Measurements from ENCODE around the gene ZSCAN31. TPM values are rescaled to one million over a fixed set of nuclear protein-coding genes. Genes with fewer than 3 reads are reported as not detected.

The ZSCAN31 gene
- total RNA-seq, 1 experiment from 2014 or later: 6.6 TPM

DNA sequence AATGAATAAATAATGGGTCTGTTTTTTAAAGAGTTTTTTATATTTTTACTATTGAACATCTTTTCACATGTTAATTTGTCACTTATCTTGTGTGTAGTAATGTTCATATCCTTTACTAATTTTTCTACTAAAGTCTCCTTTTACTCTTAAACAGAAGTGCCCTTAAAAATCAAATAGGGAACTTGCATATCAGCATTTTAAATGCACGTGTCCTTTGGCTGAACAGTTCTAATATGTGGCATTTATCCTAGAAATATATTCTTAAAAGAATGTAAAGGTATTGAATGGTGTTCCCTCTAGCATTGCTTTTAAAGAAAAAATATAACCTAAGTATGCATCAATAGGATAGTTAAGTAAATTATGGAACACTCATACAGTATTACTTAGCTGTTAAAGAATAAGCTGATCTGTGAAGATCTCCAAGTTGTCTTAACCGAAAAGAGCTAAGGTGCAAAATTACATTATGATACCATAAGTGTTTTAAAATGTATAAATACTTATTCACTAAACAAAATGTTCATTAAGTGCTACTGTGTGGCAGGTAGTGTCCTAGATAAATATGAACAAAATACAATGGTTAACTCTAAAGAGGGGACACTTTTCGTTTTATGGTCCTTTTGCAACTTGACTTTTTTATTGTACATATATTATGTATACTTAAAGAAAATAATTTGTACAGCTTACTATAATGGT, 55.2 kb downstream of the ZSCAN31 start (continued):
- TF ChIP-seq FOXK1 (CRISPR knock-in tag; IDR thresholded peaks at IDR 0.05) (no peak), SOX15 (CRISPR knock-in tag; IDR thresholded peaks at IDR 0.05) (no peak), FOXP1 (CRISPR knock-in tag; IDR thresholded peaks at IDR 0.05; ENCODE audit: borderline replicate concordance) (no peak), MXD4 (CRISPR knock-in tag; IDR thresholded peaks at IDR 0.05; ENCODE audit: borderline replicate concordance) (no peak), ZNF263 (CRISPR knock-in tag; IDR thresholded peaks at IDR 0.05; ENCODE audit: low read depth) (no peak), ELF4 (CRISPR knock-in tag; IDR thresholded peaks at IDR 0.05; ENCODE audit: low read depth) (no peak)
- TF ChIP-seq, protein P1, sequence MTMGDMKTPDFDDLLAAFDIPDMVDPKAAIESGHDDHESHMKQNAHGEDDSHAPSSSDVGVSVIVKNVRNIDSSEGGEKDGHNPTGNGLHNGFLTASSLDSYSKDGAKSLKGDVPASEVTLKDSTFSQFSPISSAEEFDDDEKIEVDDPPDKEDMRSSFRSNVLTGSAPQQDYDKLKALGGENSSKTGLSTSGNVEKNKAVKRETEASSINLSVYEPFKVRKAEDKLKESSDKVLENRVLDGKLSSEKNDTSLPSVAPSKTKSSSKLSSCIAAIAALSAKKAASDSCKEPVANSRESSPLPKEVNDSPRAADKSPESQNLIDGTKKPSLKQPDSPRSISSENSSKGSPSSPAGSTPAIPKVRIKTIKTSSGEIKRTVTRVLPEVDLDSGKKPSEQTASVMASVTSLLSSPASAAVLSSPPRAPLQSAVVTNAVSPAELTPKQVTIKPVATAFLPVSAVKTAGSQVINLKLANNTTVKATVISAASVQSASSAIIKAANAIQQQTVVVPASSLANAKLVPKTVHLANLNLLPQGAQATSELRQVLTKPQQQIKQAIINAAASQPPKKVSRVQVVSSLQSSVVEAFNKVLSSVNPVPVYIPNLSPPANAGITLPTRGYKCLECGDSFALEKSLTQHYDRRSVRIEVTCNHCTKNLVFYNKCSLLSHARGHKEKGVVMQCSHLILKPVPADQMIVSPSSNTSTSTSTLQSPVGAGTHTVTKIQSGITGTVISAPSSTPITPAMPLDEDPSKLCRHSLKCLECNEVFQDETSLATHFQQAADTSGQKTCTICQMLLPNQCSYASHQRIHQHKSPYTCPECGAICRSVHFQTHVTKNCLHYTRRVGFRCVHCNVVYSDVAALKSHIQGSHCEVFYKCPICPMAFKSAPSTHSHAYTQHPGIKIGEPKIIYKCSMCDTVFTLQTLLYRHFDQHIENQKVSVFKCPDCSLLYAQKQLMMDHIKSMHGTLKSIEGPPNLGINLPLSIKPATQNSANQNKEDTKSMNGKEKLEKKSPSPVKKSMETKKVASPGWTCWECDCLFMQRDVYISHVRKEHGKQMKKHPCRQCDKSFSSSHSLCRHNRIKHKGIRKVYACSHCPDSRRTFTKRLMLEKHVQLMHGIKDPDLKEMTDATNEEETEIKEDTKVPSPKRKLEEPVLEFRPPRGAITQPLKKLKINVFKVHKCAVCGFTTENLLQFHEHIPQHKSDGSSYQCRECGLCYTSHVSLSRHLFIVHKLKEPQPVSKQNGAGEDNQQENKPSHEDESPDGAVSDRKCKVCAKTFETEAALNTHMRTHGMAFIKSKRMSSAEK (CRISPR knock-in tag; IDR thresholded peaks at IDR 0.05; ENCODE audit: borderline replicate concordance): no peak
- TF ChIP-seq, protein P2, sequence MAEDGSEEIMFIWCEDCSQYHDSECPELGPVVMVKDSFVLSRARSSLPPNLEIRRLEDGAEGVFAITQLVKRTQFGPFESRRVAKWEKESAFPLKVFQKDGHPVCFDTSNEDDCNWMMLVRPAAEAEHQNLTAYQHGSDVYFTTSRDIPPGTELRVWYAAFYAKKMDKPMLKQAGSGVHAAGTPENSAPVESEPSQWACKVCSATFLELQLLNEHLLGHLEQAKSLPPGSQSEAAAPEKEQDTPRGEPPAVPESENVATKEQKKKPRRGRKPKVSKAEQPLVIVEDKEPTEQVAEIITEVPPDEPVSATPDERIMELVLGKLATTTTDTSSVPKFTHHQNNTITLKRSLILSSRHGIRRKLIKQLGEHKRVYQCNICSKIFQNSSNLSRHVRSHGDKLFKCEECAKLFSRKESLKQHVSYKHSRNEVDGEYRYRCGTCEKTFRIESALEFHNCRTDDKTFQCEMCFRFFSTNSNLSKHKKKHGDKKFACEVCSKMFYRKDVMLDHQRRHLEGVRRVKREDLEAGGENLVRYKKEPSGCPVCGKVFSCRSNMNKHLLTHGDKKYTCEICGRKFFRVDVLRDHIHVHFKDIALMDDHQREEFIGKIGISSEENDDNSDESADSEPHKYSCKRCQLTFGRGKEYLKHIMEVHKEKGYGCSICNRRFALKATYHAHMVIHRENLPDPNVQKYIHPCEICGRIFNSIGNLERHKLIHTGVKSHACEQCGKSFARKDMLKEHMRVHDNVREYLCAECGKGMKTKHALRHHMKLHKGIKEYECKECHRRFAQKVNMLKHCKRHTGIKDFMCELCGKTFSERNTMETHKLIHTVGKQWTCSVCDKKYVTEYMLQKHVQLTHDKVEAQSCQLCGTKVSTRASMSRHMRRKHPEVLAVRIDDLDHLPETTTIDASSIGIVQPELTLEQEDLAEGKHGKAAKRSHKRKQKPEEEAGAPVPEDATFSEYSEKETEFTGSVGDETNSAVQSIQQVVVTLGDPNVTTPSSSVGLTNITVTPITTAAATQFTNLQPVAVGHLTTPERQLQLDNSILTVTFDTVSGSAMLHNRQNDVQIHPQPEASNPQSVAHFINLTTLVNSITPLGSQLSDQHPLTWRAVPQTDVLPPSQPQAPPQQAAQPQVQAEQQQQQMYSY (CRISPR knock-in tag; IDR thresholded peaks at IDR 0.05): no peak
- TF ChIP-seq, protein P3, sequence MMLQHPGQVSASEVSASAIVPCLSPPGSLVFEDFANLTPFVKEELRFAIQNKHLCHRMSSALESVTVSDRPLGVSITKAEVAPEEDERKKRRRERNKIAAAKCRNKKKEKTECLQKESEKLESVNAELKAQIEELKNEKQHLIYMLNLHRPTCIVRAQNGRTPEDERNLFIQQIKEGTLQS (CRISPR knock-in tag; conservative IDR thresholded peaks at IDR 0.05): no peak

DNA sequence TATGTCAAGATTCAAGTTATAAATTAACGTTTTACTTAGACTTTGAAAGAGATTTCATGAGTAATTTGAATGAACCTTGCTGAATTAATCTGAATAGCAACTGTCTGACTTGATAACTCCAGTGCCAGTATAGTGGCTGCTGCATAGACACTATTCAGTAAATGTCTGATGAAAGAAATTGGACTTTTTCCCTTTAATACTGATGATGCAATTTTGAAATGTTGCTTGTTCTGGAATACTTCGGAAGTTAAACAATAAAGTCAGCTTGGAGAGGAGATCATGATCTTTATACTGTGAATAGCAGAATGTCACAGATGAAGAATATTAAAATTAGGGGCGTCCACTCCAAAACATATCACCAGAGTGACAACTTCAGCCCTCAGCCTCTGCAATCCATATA, 58.2 kb downstream of the ZSCAN31 start:
- ATAC-seq (no peak), DNase-seq (ENCODE audit: low spot score) (no peak)
- H3K9me3 Mint-ChIP-seq: no peaks in the 10 kb centered on the region
- POLR2A ChIA-PET: no interaction called here
- peaks cover 10% of the 10 kb centered on the region for H3K4me1 Mint-ChIP-seq
- H3K36me3 Mint-ChIP-seq: peaks cover 16% of the 10 kb centered on the region
- peaks cover 4% of the 10 kb centered on the region; the same call in 1 of the 2 replicates for H3K27me3 Mint-ChIP-seq (ENCODE audit: low read depth)
- H3K27ac Mint-ChIP-seq: no peak overlapping the region
- CTCF ChIA-PET: no interaction called here
- H3K4me3 Mint-ChIP-seq: no peak overlapping the region
- TF ChIP-seq, protein P4, sequence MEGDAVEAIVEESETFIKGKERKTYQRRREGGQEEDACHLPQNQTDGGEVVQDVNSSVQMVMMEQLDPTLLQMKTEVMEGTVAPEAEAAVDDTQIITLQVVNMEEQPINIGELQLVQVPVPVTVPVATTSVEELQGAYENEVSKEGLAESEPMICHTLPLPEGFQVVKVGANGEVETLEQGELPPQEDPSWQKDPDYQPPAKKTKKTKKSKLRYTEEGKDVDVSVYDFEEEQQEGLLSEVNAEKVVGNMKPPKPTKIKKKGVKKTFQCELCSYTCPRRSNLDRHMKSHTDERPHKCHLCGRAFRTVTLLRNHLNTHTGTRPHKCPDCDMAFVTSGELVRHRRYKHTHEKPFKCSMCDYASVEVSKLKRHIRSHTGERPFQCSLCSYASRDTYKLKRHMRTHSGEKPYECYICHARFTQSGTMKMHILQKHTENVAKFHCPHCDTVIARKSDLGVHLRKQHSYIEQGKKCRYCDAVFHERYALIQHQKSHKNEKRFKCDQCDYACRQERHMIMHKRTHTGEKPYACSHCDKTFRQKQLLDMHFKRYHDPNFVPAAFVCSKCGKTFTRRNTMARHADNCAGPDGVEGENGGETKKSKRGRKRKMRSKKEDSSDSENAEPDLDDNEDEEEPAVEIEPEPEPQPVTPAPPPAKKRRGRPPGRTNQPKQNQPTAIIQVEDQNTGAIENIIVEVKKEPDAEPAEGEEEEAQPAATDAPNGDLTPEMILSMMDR (IDR thresholded peaks at IDR 0.05): no peak
- TF ChIP-seq SMAD3 (CRISPR knock-in tag; IDR thresholded peaks at IDR 0.05; ENCODE audit: borderline replicate concordance) (no peak), KAT7 (CRISPR knock-in tag; IDR thresholded peaks at IDR 0.05; ENCODE audit: borderline replicate concordance) (no peak), ELF4 (CRISPR knock-in tag; IDR thresholded peaks at IDR 0.05; ENCODE audit: low read depth) (no peak), GABPB1 (CRISPR knock-in tag; IDR thresholded peaks at IDR 0.05) (no peak), TEAD1 (CRISPR knock-in tag; IDR thresholded peaks at IDR 0.05) (no peak), JUN (CRISPR knock-in tag; IDR thresholded peaks at IDR 0.05) (no peak), TP53 (CRISPR knock-in tag; IDR thresholded peaks at IDR 0.05) (no peak), ZNF416 (CRISPR knock-in tag; IDR thresholded peaks at IDR 0.05) (no peak), MYBL2 (CRISPR knock-in tag; IDR thresholded peaks at IDR 0.05) (no peak), SOX15 (CRISPR knock-in tag; IDR thresholded peaks at IDR 0.05) (no peak), NFATC4 (CRISPR knock-in tag; IDR thresholded peaks at IDR 0.05) (no peak)
- TF ChIP-seq, protein P5, sequence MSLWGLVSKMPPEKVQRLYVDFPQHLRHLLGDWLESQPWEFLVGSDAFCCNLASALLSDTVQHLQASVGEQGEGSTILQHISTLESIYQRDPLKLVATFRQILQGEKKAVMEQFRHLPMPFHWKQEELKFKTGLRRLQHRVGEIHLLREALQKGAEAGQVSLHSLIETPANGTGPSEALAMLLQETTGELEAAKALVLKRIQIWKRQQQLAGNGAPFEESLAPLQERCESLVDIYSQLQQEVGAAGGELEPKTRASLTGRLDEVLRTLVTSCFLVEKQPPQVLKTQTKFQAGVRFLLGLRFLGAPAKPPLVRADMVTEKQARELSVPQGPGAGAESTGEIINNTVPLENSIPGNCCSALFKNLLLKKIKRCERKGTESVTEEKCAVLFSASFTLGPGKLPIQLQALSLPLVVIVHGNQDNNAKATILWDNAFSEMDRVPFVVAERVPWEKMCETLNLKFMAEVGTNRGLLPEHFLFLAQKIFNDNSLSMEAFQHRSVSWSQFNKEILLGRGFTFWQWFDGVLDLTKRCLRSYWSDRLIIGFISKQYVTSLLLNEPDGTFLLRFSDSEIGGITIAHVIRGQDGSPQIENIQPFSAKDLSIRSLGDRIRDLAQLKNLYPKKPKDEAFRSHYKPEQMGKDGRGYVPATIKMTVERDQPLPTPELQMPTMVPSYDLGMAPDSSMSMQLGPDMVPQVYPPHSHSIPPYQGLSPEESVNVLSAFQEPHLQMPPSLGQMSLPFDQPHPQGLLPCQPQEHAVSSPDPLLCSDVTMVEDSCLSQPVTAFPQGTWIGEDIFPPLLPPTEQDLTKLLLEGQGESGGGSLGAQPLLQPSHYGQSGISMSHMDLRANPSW (CRISPR knock-in tag; conservative IDR thresholded peaks at IDR 0.05; ENCODE audit: low read depth): no peak
- TF ChIP-seq, protein P6, sequence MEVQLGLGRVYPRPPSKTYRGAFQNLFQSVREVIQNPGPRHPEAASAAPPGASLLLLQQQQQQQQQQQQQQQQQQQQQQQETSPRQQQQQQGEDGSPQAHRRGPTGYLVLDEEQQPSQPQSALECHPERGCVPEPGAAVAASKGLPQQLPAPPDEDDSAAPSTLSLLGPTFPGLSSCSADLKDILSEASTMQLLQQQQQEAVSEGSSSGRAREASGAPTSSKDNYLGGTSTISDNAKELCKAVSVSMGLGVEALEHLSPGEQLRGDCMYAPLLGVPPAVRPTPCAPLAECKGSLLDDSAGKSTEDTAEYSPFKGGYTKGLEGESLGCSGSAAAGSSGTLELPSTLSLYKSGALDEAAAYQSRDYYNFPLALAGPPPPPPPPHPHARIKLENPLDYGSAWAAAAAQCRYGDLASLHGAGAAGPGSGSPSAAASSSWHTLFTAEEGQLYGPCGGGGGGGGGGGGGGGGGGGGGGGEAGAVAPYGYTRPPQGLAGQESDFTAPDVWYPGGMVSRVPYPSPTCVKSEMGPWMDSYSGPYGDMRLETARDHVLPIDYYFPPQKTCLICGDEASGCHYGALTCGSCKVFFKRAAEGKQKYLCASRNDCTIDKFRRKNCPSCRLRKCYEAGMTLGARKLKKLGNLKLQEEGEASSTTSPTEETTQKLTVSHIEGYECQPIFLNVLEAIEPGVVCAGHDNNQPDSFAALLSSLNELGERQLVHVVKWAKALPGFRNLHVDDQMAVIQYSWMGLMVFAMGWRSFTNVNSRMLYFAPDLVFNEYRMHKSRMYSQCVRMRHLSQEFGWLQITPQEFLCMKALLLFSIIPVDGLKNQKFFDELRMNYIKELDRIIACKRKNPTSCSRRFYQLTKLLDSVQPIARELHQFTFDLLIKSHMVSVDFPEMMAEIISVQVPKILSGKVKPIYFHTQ (CRISPR knock-in tag; IDR thresholded peaks at IDR 0.05): no peak

All from WTC11 (cell line).